Measurements from ENCODE around the gene DPP6.

DNA sequence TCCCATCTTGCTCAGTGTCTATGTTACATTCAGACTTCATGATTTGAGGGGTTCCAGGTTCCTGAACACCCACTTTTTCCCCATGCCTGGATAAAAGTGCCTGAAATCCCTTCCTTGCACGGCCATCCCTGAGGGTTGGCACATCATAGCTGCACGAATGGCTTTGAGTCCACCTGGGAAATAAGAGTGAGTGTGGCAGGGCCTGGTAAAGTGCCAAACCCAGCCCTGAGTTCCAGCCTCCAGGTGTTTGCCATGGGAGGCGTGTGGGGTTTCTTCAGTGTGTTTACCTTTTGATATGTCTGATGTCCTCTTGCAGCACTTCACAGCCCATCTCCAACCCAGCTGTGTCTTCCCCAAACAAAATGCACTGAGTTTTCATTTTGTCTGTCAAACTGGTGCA is 805.0 kb downstream of the DPP6 start:
- TF ChIP-seq, protein P1, sequence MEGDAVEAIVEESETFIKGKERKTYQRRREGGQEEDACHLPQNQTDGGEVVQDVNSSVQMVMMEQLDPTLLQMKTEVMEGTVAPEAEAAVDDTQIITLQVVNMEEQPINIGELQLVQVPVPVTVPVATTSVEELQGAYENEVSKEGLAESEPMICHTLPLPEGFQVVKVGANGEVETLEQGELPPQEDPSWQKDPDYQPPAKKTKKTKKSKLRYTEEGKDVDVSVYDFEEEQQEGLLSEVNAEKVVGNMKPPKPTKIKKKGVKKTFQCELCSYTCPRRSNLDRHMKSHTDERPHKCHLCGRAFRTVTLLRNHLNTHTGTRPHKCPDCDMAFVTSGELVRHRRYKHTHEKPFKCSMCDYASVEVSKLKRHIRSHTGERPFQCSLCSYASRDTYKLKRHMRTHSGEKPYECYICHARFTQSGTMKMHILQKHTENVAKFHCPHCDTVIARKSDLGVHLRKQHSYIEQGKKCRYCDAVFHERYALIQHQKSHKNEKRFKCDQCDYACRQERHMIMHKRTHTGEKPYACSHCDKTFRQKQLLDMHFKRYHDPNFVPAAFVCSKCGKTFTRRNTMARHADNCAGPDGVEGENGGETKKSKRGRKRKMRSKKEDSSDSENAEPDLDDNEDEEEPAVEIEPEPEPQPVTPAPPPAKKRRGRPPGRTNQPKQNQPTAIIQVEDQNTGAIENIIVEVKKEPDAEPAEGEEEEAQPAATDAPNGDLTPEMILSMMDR (IDR thresholded peaks at IDR 0.05): no peak
- TF ChIP-seq POLR2A (IDR thresholded peaks at IDR 0.05): no peak
